ENCODE measurements around the gene FAM53A. TPM values are rescaled to one million over a fixed set of nuclear protein-coding genes. Genes with fewer than 3 reads are reported as not detected.

FAM53A gene
- total and polyA plus RNA-seq, 10 of the 15 experiments (the other 5 are each of a cell fraction or from before 2014, with no cell fraction given), result 0.02 to 0.87 (median 0.38) TPM; not detected in 2

DNA sequence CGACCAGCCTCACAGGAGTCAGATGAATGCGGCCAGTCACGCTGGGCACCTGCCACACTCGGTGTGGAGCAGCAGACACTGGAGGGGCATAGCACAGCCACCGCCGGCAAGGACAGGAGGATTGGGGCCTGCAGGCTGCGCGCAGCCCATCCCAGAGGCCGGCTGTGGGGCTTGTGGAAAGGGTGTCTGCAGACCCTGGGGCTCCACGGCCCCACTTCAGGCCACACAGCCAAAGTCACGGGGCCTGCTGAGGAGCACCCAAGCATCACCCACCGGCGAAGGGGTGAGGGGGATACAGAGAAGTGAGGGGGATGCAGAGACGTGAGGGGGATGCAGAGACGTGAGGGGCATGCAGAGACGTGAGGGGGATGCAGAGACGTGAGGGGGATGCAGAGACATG is 70.1 kb downstream of the FAM53A start:
- no TSS peak for BruUV-seq (replicated peaks)
- WGBS (ENCODE audit: insufficient coverage, insufficient replicate concordance, low lambda C conversion rate, missing lambda C conversion rate), result 65% methylated on average over 15 of the region's 17 CpGs
- Histone ChIP-seq H3K4me1 (ENCODE audit: control insufficient read depth, insufficient read depth, low read length) (no peaks in the 10 kb centered on the region), H3K4me3 (no peak overlapping the region), H3K27ac (ENCODE audit: control insufficient read depth, insufficient read depth) (no peak overlapping the region), H3K36me3 (ENCODE audit: control insufficient read depth in 2 of 2, insufficient read depth in 2 of 2, low read length in 1 of 2) (no peaks in the 10 kb centered on the region), H3K27me3 (replicated peaks in 1 of 2; ENCODE audit: control insufficient read depth in 2 of 2, insufficient read depth in 2 of 2, low read length in 1 of 2) (no peaks in the 10 kb centered on the region), H4K20me1 (ENCODE audit: control insufficient read depth, insufficient read depth) (no peaks in the 10 kb centered on the region), H3K9me3 (replicated peaks; ENCODE audit: control insufficient read depth, insufficient read depth, low read length) (no peaks in the 10 kb centered on the region), H3K9ac (ENCODE audit: control insufficient read depth, insufficient read depth, low read length) (no peak overlapping the region), H3K79me2 (ENCODE audit: control insufficient read depth, insufficient read depth, low read length) (no peaks in the 10 kb centered on the region), H2AFZ (ENCODE audit: control insufficient read depth, low read depth, low read length) (no peak overlapping the region), H3K4me2 (ENCODE audit: control insufficient read depth, insufficient read depth) (no peak overlapping the region)
- DNase-seq (ENCODE audit: low read depth, low spot score) (no peak), ATAC-seq (no peak), FAIRE-seq (no peak)
- ChIA-PET SMC1A (ENCODE audit: uncharacterized antibody, unreplicated experiment) (no interaction called here), POLR2A (no interaction called here), CTCF (no interaction called here), RAD21 (ENCODE audit: unreplicated experiment) (no interaction called here)
- in situ Hi-C loops (cut with MboI) (no loop called here), intact Hi-C loops (cut with micrococcal nuclease; ENCODE audit: unreplicated experiment) (no loop called here)
- TF ChIP-seq EGR1 (IDR thresholded peaks at IDR 0.05; ENCODE audit: borderline replicate concordance in 1 of 2, low read depth in 2 of 2, low read length in 2 of 2), result no peak
- TF ChIP-seq NBN (IDR thresholded peaks at IDR 0.05), result no peak
- TF ChIP-seq POLR2AphosphoS2 (IDR thresholded peaks at IDR 0.05; ENCODE audit: low read depth, low read length), result no peak
- TF ChIP-seq, protein P1, sequence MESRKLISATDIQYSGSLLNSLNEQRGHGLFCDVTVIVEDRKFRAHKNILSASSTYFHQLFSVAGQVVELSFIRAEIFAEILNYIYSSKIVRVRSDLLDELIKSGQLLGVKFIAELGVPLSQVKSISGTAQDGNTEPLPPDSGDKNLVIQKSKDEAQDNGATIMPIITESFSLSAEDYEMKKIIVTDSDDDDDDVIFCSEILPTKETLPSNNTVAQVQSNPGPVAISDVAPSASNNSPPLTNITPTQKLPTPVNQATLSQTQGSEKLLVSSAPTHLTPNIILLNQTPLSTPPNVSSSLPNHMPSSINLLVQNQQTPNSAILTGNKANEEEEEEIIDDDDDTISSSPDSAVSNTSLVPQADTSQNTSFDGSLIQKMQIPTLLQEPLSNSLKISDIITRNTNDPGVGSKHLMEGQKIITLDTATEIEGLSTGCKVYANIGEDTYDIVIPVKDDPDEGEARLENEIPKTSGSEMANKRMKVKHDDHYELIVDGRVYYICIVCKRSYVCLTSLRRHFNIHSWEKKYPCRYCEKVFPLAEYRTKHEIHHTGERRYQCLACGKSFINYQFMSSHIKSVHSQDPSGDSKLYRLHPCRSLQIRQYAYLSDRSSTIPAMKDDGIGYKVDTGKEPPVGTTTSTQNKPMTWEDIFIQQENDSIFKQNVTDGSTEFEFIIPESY (IDR thresholded peaks at IDR 0.05), result no peak
- TF ChIP-seq, protein P2, sequence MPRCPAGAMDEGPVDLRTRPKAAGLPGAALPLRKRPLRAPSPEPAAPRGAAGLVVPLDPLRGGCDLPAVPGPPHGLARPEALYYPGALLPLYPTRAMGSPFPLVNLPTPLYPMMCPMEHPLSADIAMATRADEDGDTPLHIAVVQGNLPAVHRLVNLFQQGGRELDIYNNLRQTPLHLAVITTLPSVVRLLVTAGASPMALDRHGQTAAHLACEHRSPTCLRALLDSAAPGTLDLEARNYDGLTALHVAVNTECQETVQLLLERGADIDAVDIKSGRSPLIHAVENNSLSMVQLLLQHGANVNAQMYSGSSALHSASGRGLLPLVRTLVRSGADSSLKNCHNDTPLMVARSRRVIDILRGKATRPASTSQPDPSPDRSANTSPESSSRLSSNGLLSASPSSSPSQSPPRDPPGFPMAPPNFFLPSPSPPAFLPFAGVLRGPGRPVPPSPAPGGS (IDR thresholded peaks at IDR 0.05; ENCODE audit: borderline replicate concordance, insufficient read depth, low read depth, low read length, poor library complexity, severe bottlenecking), result no peak
- no peak for TF ChIP-seq TBL1XR1 (IDR thresholded peaks at IDR 0.05; ENCODE audit: low read depth, low read length)
- TF ChIP-seq TAF1 (IDR thresholded peaks at IDR 0.05; ENCODE audit: borderline replicate concordance, low read depth, low read length), result no peak

Measured in GM12878 (cell line).